Vagina (tissue), 2 donors: ENCODE data around the gene HRH1.

ENCODE experiments used
- POLR2A ChIP-seq, 2 donors: fragments of 450-650 bp; IDR thresholded peaks; one replicate each; pipeline ENCODE4 v1.6.1; 2017; ENCODE audit warnings: antibody characterized with exemption in 2 of 2, mild to moderate bottlenecking in 2 of 2, moderate library complexity in 2 of 2
- POLR2AphosphoS5 ChIP-seq, 2 donors: sonication (generic); formaldehyde crosslinking; IDR thresholded peaks; one replicate each; pipeline ENCODE4 v1.9.0; 2017; ENCODE audit warnings: antibody characterized with exemption in 2 of 2, mild to moderate bottlenecking in 2 of 2, low read depth in 1 of 2; ENCODE audit not compliant: insufficient read depth in 1 of 2
- TF ChIP-seq, protein P1 (sequence below), 3 experiments: fragments of 450-650 bp in 2 of 3; fragments of 200-600 bp in 1 of 3; sonication (generic) in 1 of 3; IDR thresholded peaks; one replicate each; pipeline ENCODE4 v1.5.1; 2017 to 2019; ENCODE audit warnings: antibody characterized with exemption in 3 of 3, mild to moderate bottlenecking in 2 of 3, moderate library complexity in 2 of 3

DNA sequence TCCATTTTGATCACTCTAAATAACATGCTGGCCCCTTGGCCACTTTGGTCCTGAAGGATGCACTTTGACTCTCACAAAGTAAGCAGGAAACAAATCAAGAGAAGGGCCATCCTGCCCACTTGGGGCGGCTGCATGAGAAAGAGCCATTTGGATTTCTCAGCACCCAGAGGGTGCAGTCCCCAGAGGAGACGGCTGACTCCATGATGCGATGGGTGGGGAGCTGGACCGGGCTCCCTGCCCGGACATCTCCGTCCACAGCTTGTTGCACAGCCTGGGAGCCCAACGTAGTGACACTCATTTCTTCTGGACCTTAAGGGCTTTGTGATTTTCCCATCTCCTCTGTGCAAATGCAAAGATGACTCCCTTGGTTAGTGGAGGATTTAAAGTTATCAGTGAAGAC, 4.0 kb upstream of the HRH1 start:
- TF ChIP-seq, protein P1, sequence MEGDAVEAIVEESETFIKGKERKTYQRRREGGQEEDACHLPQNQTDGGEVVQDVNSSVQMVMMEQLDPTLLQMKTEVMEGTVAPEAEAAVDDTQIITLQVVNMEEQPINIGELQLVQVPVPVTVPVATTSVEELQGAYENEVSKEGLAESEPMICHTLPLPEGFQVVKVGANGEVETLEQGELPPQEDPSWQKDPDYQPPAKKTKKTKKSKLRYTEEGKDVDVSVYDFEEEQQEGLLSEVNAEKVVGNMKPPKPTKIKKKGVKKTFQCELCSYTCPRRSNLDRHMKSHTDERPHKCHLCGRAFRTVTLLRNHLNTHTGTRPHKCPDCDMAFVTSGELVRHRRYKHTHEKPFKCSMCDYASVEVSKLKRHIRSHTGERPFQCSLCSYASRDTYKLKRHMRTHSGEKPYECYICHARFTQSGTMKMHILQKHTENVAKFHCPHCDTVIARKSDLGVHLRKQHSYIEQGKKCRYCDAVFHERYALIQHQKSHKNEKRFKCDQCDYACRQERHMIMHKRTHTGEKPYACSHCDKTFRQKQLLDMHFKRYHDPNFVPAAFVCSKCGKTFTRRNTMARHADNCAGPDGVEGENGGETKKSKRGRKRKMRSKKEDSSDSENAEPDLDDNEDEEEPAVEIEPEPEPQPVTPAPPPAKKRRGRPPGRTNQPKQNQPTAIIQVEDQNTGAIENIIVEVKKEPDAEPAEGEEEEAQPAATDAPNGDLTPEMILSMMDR (IDR thresholded peaks at IDR 0.05), result no peak
- TF ChIP-seq POLR2AphosphoS5 (IDR thresholded peaks at IDR 0.05; ENCODE audit: insufficient read depth in 1 of 2, low read depth in 1 of 2) (no peak), POLR2A (IDR thresholded peaks at IDR 0.05) (no peak)
